Measurements from ENCODE around the gene SPZ1.
A peak's percentile ranks its signal among the peaks of the same experiment; 100 is the strongest.
"Not testable (repeated sequence)": the region's sequence is repeated elsewhere in the genome, so short reads cannot be mapped to it uniquely, and the experiment has no call there.

SPZ1 gene, protein sequence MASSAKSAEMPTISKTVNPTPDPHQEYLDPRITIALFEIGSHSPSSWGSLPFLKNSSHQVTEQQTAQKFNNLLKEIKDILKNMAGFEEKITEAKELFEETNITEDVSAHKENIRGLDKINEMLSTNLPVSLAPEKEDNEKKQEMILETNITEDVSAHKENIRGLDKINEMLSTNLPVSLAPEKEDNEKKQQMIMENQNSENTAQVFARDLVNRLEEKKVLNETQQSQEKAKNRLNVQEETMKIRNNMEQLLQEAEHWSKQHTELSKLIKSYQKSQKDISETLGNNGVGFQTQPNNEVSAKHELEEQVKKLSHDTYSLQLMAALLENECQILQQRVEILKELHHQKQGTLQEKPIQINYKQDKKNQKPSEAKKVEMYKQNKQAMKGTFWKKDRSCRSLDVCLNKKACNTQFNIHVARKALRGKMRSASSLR

DNA sequence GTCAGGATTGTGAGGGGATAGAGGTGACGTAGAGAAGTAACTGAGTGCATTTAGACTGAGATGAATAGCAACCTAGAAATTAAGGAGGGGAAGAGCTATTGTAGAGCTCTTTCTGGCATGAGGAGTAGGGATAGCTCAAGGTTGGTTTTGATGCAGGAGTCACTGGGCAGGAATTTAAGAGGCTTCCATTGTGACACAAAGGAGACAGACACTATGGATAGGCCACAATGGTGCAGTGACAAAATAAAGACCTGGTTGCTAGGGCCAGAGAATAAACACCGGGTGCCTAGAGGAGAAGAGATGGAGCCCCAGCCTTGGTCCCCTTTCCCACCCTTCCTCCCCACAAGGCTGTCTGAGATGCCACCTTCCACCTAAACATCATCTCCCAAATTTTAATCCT, at the start of gene SPZ1:
TSS of gene SPZ1 (plus strand) at position 301 of the 400 bp plus-strand sequence. CDS start 214 bp downstream, outside the sequence.
- no peak for DNase-seq

DNA sequence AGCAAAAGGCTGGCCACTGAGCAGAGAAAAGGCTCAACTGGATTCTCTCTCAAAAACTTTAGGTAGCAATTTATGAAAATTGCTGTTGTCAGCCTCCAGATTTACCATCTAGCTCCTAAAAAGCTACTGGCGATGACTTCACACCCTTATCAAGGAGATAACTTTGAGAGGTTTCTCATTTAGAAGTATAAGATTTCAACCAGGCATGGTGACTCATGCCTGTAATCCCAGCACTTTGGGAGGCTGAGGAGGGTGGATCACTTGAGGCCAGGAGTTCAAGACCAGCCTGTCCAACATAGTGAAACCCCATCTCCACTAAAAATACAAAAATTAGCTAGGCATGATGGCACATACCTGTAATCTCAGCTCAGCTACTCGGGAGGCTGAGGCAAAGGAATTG, 49.3 kb upstream of the SPZ1 start:
- DNase-seq = not testable (repeated sequence)

DNA sequence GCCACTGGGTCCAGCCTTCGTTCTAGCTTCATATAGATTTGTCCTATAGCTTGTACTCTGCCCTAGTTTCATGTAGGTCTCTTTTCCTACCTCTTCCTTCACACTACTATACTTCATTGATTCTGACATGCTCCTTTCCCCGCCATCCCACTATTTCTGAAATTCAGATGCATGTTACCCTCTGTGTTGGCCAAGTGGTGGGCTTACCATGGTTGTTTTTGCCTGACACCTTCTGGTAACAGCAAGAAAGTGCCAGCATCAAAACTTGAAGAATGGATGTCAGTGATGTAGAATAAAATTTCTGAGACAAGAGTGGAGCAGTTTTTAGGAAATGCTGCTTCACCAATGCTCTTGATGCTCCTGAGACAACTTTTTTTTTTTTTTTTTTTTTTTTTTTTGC, 44.5 kb upstream of the SPZ1 start:
- no peak for DNase-seq

DNA sequence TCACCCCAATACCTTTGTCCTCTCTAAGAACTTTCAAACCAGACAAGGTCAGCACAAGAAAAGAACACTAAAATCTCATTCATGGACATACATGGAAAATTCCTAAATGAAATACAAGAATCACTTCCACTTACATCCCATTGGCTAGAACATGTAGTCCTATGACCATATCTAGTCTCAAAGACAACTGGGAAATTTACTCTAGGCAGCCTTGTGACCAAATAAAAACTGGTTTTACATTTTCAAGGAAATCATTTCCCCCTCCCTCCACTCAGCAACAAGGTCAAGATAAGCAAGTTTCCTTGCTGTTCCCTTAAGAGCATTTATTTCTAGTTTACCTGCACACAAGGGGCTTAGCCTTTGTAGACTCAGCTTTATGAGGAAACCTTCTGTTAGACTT, 43.6 kb upstream of the SPZ1 start:
- DNase-seq = no peak

DNA sequence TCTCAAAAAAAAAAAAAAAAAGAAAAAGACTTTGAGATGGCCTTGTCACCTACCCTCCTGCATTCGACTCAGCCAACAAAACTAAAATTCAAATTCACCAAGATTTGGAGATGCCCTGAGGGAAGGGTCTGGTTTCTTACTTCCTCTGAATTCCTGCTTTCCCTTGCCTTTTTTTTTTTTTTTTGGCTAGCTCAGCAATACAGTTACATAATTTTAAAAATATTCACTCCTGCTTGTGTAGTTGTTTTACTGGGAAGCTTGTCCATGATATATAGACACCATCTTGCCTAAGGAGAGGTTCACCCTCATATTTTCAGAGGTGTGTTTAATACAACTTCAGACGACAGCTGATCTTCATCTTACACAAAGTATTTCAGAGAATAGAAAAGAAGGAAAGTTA, 42.6 kb upstream of the SPZ1 start:
- DNase-seq = no peak

DNA sequence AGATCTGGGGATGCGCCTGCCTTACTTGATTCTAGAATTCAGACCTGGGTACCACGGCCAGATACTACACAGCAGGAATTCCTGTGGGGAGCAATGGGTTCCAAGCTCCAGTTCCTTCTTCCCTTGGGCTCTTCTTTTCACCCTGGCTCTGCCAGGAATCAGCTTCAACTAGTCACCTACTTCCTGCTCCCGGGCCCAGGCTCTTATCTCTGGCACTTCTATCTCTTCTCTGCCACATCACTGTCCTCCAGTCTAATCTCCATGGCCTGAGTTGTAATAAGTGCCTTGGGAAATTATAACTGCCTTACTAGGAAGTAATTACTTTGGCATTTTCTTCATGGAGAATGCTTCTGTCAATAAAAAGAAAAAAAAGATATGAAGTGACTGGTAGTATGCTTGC, 37.7 kb upstream of the SPZ1 start:
- no peak for DNase-seq

DNA sequence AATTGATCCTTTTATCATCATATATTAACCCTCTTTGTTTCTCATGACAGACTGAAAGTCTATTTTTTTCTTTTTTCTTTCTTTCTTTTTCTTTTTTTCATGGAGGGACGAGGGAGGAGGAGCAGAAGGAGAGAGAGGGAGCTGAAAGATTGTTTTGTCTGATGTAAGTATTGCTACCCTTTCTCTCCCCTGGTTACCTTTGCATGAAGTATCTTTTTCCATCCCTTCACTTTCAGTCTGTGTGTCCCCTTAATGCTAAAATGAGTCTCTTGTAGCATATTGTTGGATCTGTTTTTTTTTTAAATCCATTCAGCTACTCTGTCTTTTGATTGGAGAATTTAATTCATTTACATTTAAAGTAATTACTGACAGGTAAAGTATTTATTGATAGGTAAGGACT, 36.4 kb upstream of the SPZ1 start:
- no peak for DNase-seq

DNA sequence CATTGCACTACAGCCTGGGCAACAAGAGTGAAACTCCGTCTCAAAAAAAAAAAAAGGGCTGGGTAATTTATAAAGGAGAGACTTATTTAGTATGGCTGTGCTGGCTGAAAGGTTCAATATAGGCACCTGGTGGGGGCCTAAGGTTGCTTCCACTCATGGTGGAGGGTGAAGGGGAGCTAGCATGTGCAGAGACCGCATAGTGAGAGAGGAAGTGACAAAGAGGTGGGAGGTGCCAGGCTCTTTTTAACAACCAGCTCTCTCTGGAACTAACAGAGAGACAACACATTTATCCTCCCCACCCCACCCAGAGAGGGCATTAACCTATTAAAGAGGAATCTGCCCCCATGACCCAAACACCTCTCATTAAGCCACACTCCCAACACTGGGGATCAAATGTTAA, 35.1 kb upstream of the SPZ1 start:
- peak; percentile 7 for DNase-seq

DNA sequence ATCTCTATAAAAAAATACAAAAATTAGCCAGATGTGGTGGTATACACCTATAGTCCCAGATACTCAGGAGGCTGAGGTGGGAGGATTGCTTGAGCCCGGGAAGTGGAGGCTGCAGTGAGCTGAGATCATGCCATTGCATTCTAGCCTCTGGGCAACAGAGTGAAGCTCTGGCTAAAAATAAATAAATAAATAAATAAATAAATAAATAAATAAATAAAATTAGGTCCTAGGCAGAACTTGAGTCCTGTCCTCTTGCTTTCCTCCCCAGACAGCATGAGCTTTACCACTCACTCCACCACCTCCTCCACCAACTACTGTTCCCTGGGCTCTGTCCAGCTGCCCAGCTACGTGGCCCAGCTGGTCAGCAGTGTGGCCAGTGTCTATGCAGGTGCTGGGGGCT, 31.6 kb upstream of the SPZ1 start:
- no peak for DNase-seq

DNA sequence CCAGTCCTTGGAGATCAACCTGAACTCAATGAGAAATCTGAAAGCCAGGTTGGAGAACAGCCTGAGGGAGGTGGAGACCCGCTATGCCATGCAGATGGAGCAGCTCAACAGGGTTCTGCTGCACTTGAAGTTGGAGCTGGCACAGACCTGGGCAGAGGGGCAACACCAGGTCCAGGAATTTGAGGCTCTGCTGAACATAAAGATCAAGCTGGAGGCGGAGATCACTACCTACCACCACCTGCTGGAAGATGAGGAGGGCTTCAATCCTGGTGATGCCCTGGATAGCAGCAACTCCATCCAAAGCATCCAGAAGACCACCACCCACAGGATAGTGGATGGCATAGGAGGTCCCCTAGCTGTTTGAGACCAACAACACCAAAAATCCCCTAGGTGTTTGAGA, 30.5 kb upstream of the SPZ1 start:
- DNase-seq = no peak

DNA sequence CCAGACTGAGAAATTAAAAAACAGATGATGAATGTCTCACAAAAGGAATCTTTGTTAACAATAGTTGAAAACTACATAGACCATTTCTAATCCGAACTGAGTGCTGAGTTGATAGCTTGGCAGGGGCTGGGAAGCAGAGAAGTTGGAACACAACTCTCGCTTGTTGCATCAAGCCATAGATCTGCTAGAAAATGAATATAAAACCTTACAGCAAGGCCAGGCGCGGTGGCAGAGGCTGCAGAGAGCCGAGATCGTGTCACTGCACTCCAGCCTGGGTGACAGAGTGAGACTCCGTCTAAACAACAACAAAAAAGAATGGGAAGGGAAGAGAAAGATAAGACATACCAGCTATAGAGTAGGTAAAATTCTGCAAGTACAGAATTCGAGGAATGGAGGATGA, 28.0 kb upstream of the SPZ1 start:
- DNase-seq = no peak

DNA sequence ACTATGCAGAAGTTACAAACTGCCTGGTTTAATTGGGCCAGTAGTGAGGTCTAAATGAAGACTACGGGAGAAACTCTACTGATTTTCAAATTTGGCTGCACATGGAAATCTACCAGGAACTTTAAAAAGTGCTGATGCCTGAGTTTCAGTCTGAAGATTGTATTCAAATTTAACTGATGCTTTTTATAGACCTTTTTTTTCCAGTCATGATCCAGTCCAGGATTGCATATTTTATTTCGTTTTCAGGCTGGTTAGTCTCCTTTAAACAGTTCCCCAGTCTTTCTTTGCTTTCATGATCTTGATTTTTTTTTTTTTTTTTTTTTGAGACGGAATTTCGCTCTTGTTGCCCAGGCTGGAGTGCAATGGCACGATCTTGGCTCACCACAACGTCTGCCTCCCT, 23.7 kb upstream of the SPZ1 start:
- no peak for DNase-seq

DNA sequence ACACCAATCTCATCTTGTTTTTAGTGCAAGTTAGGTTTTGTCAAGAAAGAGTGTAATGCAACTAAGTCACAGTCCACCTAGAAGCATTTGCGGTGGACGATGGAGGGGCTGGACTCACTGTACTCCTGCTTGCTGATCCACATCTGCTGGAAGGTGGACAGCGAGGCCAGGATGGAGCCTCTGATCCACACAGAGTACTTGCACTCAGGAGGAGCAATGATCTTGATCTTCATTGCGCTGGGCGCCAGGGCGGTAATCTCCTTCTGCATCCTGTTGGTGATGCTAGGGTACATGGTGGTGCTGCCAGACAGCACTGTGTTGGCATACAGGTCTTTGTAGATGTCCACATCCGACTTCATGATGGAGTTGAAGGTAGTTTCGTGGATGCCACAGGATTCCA, 20.2 kb upstream of the SPZ1 start:
- DNase-seq = no peak

DNA sequence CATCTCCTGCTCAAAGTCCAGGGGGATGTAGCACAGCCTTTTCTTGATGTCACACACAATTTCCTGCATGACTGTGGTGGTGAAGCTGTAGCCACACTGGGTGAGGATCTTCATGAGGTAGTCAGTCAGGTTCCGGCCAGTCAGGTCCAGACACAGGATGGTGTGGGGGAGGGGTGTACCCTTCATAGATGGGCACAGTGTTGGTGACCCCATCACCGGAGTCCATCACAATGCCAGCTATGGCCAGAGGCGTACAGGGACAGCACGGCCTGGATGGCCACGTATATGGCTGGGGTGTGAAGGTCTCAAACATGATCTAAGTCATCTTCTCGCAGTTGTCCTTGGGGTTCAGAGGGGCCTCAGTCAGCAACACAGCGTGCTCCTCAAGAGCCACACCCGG, 19.7 kb upstream of the SPZ1 start:
- DNase-seq = no peak

DNA sequence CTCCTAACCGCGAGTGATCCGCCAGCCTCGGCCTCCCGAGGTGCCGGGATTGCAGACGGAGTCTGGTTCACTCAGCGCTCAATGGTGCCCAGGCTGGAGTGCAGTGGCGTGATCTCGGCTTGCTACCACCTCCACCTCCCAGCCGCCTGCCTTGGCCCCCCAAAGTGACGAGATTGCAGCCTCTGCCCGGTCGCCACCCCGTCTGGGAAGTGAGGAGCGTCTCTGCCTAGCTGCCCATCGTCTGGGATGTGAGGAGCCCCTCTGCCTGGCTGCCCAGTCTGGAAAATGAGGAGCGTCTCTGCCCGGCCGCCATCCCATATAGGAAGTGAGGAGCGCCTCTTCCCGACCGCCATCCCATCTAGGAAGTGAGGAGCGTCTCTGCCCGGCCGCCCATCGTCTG, 19.0 kb upstream of the SPZ1 start:
- not testable (repeated sequence) for DNase-seq

DNA sequence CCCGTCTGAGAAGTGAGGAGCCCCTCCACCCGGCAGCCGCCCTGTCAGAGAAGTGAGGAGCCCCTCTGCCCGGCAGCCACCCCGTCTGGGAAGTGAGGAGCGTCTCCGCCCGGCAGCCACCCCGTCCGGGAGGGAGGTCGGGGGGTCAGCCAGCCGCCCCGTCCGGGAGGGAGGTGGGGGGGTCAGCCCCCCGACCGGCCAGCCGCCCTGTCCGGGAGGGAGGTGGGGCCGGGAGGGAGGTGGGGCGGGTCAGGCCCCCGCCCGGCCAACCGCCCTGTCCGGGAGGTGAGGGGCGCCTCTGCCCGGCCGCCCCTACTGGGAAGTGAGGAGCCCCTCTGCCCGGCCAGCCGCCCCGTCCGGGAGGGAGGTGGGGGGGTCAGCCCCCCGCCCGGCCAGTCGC, 18.5 kb upstream of the SPZ1 start:
- DNase-seq = not testable (repeated sequence)

DNA sequence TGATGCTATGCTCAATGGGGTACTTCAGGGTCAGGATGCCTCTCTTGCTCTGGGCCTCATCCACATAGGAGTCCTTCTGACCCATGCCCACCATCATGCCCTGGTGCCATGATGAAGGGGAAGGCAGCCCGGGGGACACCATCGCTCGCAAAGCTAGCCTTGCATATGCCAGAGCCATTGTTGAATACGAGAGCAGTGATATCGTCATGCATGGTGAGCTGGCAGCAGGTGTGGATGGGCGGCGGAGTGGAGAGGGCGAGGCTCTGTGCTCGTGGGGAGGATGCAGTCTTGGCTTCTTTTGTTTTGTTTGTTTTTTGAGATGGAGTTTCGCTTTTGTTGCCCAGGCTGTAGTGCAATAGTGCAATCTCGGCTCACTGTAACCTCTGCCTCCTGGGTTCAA, 17.2 kb upstream of the SPZ1 start:
- no peak for DNase-seq

DNA sequence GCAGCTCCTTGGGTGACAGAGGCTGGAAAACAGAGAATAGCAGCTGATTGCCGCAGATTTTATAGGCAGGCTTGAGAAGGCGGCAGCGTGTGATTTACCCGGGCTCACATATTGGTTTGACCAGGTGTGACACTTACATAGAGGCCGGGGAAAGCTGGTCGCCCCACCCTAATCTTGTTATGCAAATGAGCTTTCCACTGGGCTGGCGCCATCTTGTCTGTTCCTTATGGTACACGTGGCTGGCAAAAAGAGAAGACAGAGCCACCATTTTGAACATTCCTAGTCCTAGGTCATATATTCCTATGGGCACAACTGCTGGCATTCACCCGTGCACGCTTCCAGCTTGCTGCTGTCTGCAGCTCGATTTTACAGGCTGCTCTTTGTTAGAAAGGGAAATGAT, 11.3 kb upstream of the SPZ1 start:
- DNase-seq = no peak

DNA sequence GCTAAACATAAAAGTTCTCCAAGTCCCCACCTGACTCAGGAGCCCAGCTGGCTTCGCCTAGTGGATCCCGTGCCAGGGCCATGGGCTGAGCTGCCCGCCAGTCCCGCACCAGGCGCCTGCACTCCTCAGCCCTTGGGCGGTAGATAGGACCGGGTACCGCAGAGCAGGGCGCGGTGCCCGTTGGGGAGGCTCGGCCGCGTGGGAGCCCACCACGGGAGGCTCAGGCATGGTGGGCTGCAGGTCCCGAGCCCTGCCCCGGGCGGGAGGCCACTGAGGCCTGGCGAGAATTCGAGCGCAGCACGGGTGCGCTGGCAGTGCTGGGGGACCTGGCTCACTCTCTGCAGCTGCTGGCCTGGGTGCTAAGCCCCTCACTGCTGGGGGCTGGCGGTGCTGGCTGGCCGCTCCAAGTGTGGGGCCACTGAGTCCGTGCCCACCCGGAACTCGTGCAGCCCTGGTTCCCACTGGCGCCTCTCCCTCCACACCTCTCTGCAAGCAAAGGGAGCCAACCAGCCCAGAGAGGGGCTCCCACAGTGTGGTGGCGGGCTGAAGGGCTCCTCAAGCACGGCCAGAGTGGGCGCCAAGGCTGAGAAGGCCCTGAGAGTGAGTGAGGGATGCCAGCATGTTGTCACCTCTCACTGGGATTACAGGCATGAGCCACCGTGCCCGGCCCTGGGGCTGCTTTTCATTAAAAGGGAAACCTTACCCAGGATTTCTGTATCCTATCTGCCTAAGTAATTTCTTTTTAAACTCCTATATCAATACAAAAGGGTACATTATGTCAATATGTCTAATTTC, 9.7 kb upstream of the SPZ1 start:
- DNase-seq = no peak

DNA sequence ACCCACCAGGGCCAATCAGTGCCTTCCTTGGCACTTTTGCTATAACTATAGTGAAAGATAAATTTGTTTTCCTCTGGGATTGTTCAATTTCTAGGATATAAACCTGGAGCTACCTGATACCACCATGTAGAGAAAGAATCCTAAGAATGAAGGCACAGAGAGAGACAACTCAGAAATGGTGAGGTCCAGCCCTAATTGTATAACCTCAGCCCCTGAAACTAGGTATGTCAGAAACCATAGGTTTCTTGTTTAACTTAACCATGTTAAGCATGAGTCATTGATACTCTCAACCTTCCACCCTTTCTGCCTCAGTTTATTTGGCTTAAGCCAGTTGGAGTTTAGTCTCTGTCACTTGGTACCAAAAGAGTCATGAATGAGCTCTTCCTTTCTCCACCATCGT, 4.6 kb upstream of the SPZ1 start:
- DNase-seq = no peak

DNA sequence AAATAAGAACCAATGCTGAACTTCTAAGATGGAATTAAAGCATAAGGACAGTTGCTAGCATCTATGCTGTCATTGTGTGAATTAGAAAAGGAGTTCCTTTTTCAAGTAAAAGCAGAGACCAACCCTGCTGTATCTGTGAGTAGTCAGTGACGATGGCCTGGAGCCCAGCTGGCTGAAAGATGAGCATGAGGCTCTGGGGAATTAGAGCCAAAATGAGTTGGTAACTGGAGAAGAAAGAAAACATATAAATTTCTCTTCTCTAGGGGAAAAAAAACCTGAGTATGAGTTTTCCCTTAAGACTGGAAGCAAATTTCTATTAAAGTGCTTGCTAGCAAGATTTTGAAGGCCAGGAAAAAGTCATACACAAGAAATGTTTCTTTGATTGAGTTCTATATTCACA, 1.6 kb upstream of the SPZ1 start:
- no peak for DNase-seq

DNA sequence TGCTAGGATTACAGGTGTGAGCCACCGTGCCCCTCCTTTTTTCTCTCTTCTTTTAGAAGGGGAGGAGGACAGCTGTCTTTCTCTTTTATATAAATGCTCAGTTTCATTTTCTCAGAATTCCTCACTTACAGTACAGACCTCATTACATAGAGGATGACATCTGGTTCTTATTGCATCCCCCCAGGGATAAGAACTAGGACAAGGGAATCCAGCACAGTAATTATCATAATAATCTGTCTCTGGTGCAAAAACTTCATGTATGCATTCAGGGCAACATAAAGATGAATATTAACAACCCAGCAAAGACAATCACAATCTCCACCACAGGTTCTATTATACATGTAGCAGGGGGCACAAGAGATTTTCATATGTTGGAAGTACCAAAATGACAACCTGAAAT, 5.1 kb downstream of the SPZ1 start:
- no peak for DNase-seq

DNA sequence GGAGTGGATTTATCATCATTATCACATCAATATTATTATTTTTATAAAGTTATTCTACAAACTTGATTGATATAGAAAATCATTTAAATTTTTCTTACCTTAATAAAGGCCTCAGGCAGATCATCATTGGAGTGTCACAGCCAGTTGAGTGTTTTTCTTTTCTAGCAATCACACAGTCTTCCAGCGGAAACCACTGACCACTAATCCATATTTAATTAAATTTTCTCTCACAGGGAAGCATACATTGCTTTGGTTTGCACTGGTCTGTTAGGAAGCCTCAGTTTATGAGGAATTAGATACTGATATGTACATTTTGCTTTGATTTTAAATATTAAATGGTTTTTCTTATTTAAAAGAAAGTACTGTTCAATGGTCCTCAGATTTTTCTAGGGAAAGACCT, 6.7 kb downstream of the SPZ1 start:
- DNase-seq = no peak

DNA sequence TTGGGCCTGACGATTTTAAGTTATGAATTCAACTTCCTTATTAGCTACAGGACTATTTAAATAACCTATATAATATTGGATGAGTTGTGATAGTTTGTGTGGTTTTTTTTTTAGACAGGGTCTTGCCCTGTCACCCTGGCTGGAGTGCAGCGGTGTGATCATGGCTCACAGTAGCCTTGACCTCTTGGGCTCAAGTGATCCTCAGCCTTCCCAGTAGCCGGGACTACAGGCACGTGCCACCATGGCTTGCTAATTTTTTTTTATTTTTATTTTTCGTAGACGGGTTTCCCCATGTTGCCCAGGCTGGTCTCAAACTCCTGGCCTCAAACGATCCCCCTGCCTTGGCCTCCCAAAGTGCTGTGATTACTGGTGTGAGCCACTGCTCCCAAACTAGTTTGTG, 17.6 kb downstream of the SPZ1 start:
- DNase-seq = no peak

DNA sequence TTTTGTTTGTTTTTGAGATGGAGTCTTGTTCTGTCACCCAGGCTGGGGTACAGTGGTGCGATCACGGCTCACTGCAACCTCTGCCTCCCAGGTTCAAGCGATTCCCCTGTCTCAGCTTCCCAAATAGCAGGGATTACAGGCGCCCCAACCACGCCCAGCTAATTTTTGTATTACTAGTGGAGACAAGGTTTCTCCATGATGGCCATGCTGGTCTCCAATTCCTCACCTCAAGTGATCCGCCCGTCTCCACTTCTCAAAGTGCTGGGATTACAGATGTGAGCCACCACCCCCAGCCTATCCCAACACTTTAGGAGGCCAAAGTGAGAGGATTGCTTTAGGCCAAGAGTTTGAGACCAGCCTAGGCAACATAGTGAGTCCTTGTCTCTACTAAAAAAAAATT, 19.3 kb downstream of the SPZ1 start:
- DNase-seq = no peak
